Liver (tissue), 3 donors: ENCODE measurements around the gene CCDC40.

Experiments
- EGR1 ChIP-seq, 2 donors: IDR thresholded peaks; 2 replicates each; pipeline ENCODE4 v1.6.1; 2016 to 2018; ENCODE audit warnings: antibody characterized with exemption in 2 of 2, low read depth in 2 of 2
- FOXA2 ChIP-seq: IDR thresholded peaks from 2 replicates; pipeline ENCODE4 v1.6.1; 2016; ENCODE audit warnings: antibody characterized with exemption
- GABPA ChIP-seq, 2 donors: IDR thresholded peaks in 1 of 2; conservative IDR thresholded peaks in 1 of 2; 2 replicates each; pipeline ENCODE4 v1.6.1; 2016; ENCODE audit warnings: antibody characterized with exemption in 2 of 2, mild to moderate bottlenecking in 1 of 2, moderate library complexity in 1 of 2
- NR2F2 ChIP-seq: IDR thresholded peaks from 2 replicates; pipeline ENCODE4 v1.6.1; 2016; ENCODE audit warnings: antibody characterized with exemption
- RAD21 ChIP-seq, 2 donors: IDR thresholded peaks; 2 replicates each; pipeline ENCODE4 v1.6.1; 2016; ENCODE audit warnings: antibody characterized with exemption in 2 of 2, mild to moderate bottlenecking in 2 of 2
- RXRA ChIP-seq, 2 donors: IDR thresholded peaks; 2 replicates each; pipeline ENCODE4 v1.6.1; 2017 to 2018; ENCODE audit warnings: antibody characterized with exemption in 2 of 2, mild to moderate bottlenecking in 1 of 2
- SP1 ChIP-seq: IDR thresholded peaks from 2 replicates; pipeline ENCODE4 v1.6.1; 2018; ENCODE audit warnings: antibody characterized with exemption, mild to moderate bottlenecking
- TAF1 ChIP-seq: conservative IDR thresholded peaks from 2 replicates; pipeline ENCODE4 v1.6.1; 2016; ENCODE audit warnings: antibody characterized with exemption, mild to moderate bottlenecking
- YY1 ChIP-seq: IDR thresholded peaks from 2 replicates; pipeline ENCODE4 v1.6.1; 2016; ENCODE audit warnings: antibody characterized with exemption, mild to moderate bottlenecking
- TF ChIP-seq, protein P1 (sequence below): fragments of 150-350 bp; IDR thresholded peaks from 2 replicates; pipeline ENCODE4 v1.5.1; 2017; ENCODE audit warnings: improper control_type of control experiment, low read depth, low read length; ENCODE audit not compliant: missing input control
- TF ChIP-seq, protein P2 (sequence below): IDR thresholded peaks from 2 replicates; pipeline ENCODE4 v1.6.1; 2016; ENCODE audit warnings: antibody characterized with exemption, mild to moderate bottlenecking
- TF ChIP-seq, protein P3 (sequence below): IDR thresholded peaks from 2 replicates; pipeline ENCODE4 v1.6.1; 2016; ENCODE audit warnings: antibody characterized with exemption
- TF ChIP-seq, protein P4 (sequence below): IDR thresholded peaks from 2 replicates; pipeline ENCODE4 v1.6.1; 2016; ENCODE audit warnings: antibody characterized with exemption
- TF ChIP-seq, protein P5 (sequence below): IDR thresholded peaks from 2 replicates; pipeline ENCODE4 v1.6.1; 2016; ENCODE audit warnings: antibody characterized with exemption
- donor health status: healthy.
- donor health status: healthy.

DNA sequence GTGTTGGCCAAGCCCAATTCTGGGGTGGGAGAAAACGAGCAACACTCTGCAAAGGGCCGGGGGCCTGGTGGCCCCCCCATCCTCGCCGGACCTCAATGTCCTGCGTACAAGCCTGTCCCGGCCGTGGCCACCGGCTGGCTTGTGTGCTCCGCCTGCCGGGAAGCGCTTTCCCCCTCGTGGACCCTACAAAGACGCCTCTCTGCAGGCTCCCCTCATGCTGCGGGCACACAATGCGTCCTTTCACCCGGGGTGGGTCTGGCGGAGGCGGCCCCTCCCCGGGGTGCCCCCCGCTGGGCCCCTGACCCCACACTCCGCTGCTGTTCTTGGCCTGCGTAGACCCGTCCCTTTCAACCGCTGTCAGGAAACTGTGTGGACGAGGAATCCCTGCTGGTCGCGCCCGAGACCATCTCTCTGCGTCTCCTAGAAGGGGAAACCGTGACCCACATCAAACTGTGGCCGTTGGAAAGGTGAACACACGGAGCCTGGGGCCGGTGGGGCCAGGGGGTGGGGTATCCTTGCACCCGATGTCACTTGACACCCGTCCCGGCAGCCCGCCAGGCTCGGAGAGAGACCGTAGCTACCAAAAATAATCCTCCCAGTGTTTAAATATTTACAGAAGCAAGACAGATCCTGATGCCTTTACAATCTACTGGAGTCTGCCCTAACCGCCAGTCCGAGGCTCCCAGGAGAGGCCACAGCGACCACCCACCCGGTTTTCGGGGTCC lies 44.4 kb upstream of the CCDC40 start:
- TF ChIP-seq, protein P1, sequence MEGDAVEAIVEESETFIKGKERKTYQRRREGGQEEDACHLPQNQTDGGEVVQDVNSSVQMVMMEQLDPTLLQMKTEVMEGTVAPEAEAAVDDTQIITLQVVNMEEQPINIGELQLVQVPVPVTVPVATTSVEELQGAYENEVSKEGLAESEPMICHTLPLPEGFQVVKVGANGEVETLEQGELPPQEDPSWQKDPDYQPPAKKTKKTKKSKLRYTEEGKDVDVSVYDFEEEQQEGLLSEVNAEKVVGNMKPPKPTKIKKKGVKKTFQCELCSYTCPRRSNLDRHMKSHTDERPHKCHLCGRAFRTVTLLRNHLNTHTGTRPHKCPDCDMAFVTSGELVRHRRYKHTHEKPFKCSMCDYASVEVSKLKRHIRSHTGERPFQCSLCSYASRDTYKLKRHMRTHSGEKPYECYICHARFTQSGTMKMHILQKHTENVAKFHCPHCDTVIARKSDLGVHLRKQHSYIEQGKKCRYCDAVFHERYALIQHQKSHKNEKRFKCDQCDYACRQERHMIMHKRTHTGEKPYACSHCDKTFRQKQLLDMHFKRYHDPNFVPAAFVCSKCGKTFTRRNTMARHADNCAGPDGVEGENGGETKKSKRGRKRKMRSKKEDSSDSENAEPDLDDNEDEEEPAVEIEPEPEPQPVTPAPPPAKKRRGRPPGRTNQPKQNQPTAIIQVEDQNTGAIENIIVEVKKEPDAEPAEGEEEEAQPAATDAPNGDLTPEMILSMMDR = no peak
- TF ChIP-seq, protein P2, sequence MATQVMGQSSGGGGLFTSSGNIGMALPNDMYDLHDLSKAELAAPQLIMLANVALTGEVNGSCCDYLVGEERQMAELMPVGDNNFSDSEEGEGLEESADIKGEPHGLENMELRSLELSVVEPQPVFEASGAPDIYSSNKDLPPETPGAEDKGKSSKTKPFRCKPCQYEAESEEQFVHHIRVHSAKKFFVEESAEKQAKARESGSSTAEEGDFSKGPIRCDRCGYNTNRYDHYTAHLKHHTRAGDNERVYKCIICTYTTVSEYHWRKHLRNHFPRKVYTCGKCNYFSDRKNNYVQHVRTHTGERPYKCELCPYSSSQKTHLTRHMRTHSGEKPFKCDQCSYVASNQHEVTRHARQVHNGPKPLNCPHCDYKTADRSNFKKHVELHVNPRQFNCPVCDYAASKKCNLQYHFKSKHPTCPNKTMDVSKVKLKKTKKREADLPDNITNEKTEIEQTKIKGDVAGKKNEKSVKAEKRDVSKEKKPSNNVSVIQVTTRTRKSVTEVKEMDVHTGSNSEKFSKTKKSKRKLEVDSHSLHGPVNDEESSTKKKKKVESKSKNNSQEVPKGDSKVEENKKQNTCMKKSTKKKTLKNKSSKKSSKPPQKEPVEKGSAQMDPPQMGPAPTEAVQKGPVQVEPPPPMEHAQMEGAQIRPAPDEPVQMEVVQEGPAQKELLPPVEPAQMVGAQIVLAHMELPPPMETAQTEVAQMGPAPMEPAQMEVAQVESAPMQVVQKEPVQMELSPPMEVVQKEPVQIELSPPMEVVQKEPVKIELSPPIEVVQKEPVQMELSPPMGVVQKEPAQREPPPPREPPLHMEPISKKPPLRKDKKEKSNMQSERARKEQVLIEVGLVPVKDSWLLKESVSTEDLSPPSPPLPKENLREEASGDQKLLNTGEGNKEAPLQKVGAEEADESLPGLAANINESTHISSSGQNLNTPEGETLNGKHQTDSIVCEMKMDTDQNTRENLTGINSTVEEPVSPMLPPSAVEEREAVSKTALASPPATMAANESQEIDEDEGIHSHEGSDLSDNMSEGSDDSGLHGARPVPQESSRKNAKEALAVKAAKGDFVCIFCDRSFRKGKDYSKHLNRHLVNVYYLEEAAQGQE = peak; percentile 32
- TF ChIP-seq RAD21 (IDR thresholded peaks at IDR 0.05) (no peak), EGR1 (IDR thresholded peaks at IDR 0.05; ENCODE audit: low read depth in 2 of 2) (no peak), NR2F2 (no peak), TAF1 (no peak), FOXA2 (no peak), YY1 (no peak), RXRA (IDR thresholded peaks at IDR 0.05) (peak; percentile 31 to 47), GABPA (IDR thresholded peaks at IDR 0.05 in 1 of 2, conservative IDR thresholded peaks at IDR 0.05 in 1 of 2) (no peak), SP1 (peak; percentile 41)
- TF ChIP-seq, protein P3, sequence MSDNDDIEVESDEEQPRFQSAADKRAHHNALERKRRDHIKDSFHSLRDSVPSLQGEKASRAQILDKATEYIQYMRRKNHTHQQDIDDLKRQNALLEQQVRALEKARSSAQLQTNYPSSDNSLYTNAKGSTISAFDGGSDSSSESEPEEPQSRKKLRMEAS = no peak
- TF ChIP-seq, protein P4, sequence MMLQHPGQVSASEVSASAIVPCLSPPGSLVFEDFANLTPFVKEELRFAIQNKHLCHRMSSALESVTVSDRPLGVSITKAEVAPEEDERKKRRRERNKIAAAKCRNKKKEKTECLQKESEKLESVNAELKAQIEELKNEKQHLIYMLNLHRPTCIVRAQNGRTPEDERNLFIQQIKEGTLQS = no peak
- TF ChIP-seq, protein P5, sequence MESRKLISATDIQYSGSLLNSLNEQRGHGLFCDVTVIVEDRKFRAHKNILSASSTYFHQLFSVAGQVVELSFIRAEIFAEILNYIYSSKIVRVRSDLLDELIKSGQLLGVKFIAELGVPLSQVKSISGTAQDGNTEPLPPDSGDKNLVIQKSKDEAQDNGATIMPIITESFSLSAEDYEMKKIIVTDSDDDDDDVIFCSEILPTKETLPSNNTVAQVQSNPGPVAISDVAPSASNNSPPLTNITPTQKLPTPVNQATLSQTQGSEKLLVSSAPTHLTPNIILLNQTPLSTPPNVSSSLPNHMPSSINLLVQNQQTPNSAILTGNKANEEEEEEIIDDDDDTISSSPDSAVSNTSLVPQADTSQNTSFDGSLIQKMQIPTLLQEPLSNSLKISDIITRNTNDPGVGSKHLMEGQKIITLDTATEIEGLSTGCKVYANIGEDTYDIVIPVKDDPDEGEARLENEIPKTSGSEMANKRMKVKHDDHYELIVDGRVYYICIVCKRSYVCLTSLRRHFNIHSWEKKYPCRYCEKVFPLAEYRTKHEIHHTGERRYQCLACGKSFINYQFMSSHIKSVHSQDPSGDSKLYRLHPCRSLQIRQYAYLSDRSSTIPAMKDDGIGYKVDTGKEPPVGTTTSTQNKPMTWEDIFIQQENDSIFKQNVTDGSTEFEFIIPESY = no peak
